Caco-2 (cell line): Measurements from ENCODE around the gene DIPK2B. TPM values are rescaled to one million over a fixed set of nuclear protein-coding genes. Genes with fewer than 3 reads are reported as not detected.

Experiments
- BruUV-seq: library from RNA; stranded (reverse); fragments of 400-500 nt; replicated peaks from 2 replicates; lab custom pipeline; 2021; lab: Mats Ljungman, UMichigan
- CTCF ChIA-PET: fragments of 300-600 bp; sonication (Branson Sonifier 250); formaldehyde crosslinking; loops from one replicate; lab custom pipeline; 2022; ENCODE audit warnings: antibody characterized with exemption; lab: Charles Lee
- POLR2A ChIA-PET: fragments of 300-600 bp; sonication (Branson Sonifier 250); formaldehyde crosslinking; loops from one replicate; lab custom pipeline; 2022; ENCODE audit warnings: antibody characterized with exemption; lab: Charles Lee
- DNase-seq, 2 experiments: peaks; one replicate each; pipeline versions ENCODE4 v3.0.0 to v3.0.0-alpha.2; 2020 to 2022
- H3K27me3 ChIP-seq: replicated peaks from 2 replicates; pipeline ENCODE4 v1.6.0; 2011; ENCODE audit warnings: low read length; ENCODE audit not compliant: control insufficient read depth, insufficient read depth
- H3K36me3 ChIP-seq: 2 replicates; pipeline ENCODE4 v1.5.1; 2011; ENCODE audit warnings: low read length; ENCODE audit not compliant: control insufficient read depth, insufficient read depth
- H3K4me1 ChIP-seq: fragments of 250-450 bp; sonication (Bioruptor Pico); 2 replicates; pipeline ENCODE4 v1.5.1; 2020; ENCODE audit warnings: mild to moderate bottlenecking
- H3K4me3 ChIP-seq: 2 replicates; pipeline ENCODE4 v1.5.1; 2011; ENCODE audit warnings: low read depth, mild to moderate bottlenecking, control low read depth, low read length
- H3K9me3 ChIP-seq: fragments of 250-450 bp; sonication (Bioruptor Pico); 2 replicates; pipeline ENCODE4 v1.5.1; 2020; ENCODE audit warnings: mild to moderate bottlenecking, moderate library complexity
- H3K27ac Mint-ChIP-seq: one replicate; pipeline ENCODE4 v1.8.0; 2022; ENCODE audit warnings: mixed read lengths; ENCODE audit not compliant: unreplicated experiment
- H3K27me3 Mint-ChIP-seq: one replicate; pipeline ENCODE4 v1.8.0; 2022; ENCODE audit warnings: mixed read lengths; ENCODE audit not compliant: insufficient read depth, unreplicated experiment
- H3K36me3 Mint-ChIP-seq: one replicate; pipeline ENCODE4 v1.8.0; 2022; ENCODE audit warnings: mild to moderate bottlenecking, mixed read lengths; ENCODE audit not compliant: insufficient read depth, unreplicated experiment
- H3K4me1 Mint-ChIP-seq: one replicate; pipeline ENCODE4 v1.8.0; 2022; ENCODE audit warnings: low read depth, mixed read lengths; ENCODE audit not compliant: unreplicated experiment
- H3K4me3 Mint-ChIP-seq: one replicate; pipeline ENCODE4 v1.8.0; 2022; ENCODE audit warnings: mild to moderate bottlenecking, moderate library complexity, mixed read lengths; ENCODE audit not compliant: unreplicated experiment
- H3K9me3 Mint-ChIP-seq: one replicate; pipeline ENCODE4 v1.8.0; 2022; ENCODE audit warnings: mixed read lengths; ENCODE audit not compliant: unreplicated experiment
- intact Hi-C: fragments of 100-400 bp; cut with micrococcal nuclease; formaldehyde crosslinking; loops from one replicate; pipeline ENCODE4 v1.10.0; 2022; ENCODE audit not compliant: unreplicated experiment
- total RNA-seq: library from RNA; stranded (reverse); gene quantifications from 2 replicates; pipeline ENCODE4 v1.2.3, GENCODE V29; 2022
- TF ChIP-seq, protein P1 (sequence below), 2 experiments: fragments of 200-600 bp in 1 of 2; IDR thresholded peaks; 1 replicate in 1 of 2; 2 replicates in 1 of 2; pipeline versions ENCODE4 v1.5.1 to v1.8.0; 2011 to 2022; ENCODE audit warnings: antibody characterized with exemption in 1 of 2, control low read depth in 1 of 2, inconsistent platforms in 1 of 2, low read depth in 1 of 2, low read length in 1 of 2, mild to moderate bottlenecking in 1 of 2, moderate library complexity in 1 of 2; ENCODE audit not compliant: insufficient read depth in 1 of 2, severe bottlenecking in 1 of 2, unreplicated experiment in 1 of 2

DIPK2B gene
- total RNA-seq, 1 experiment from 2014 or later = not detected

DNA sequence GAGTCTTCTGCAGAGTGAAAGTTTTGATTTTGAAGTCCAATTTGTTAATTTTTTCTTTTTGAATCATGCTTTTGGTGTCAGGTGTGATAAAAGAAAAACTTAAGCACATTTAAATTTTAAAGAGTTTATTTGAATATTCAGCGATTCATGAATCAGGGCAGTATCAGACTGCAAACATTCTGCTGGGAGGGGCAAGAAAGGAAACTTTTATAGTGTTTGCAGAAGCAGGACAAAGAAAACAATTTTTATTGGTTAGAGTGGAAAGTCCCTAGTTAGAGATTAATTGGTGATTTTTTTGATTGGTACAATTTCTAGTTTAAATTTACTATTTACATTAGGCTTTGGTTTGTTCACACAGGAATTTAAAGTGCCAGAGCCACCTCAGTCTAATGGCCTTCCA lies 1.5 kb upstream of the DIPK2B start:
- H3K4me1 Mint-ChIP-seq = no peaks in the 10 kb centered on the region
- POLR2A ChIA-PET = no interaction called here
- no peaks in the 10 kb centered on the region for H3K36me3 ChIP-seq
- no peaks in the 10 kb centered on the region for H3K27me3 Mint-ChIP-seq
- H3K4me3 Mint-ChIP-seq = no peak overlapping the region
- no peaks in the 10 kb centered on the region for H3K36me3 Mint-ChIP-seq
- H3K27ac Mint-ChIP-seq = no peak overlapping the region
- H3K27me3 ChIP-seq = no peaks in the 10 kb centered on the region
- no TSS peak for BruUV-seq
- no peaks in the 10 kb centered on the region for H3K9me3 ChIP-seq
- H3K4me3 ChIP-seq = no peak overlapping the region
- intact Hi-C loops = no loop called here
- no peaks in the 10 kb centered on the region for H3K4me1 ChIP-seq
- TF ChIP-seq, protein P1, sequence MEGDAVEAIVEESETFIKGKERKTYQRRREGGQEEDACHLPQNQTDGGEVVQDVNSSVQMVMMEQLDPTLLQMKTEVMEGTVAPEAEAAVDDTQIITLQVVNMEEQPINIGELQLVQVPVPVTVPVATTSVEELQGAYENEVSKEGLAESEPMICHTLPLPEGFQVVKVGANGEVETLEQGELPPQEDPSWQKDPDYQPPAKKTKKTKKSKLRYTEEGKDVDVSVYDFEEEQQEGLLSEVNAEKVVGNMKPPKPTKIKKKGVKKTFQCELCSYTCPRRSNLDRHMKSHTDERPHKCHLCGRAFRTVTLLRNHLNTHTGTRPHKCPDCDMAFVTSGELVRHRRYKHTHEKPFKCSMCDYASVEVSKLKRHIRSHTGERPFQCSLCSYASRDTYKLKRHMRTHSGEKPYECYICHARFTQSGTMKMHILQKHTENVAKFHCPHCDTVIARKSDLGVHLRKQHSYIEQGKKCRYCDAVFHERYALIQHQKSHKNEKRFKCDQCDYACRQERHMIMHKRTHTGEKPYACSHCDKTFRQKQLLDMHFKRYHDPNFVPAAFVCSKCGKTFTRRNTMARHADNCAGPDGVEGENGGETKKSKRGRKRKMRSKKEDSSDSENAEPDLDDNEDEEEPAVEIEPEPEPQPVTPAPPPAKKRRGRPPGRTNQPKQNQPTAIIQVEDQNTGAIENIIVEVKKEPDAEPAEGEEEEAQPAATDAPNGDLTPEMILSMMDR (IDR thresholded peaks at IDR 0.05; ENCODE audit: insufficient read depth in 1 of 2, low read depth in 1 of 2, low read length in 1 of 2, severe bottlenecking in 1 of 2, unreplicated experiment in 1 of 2) = no peak
- peaks cover 21% of the 10 kb centered on the region for H3K9me3 Mint-ChIP-seq
- DNase-seq = no peak
- CTCF ChIA-PET = no interaction called here

DNA sequence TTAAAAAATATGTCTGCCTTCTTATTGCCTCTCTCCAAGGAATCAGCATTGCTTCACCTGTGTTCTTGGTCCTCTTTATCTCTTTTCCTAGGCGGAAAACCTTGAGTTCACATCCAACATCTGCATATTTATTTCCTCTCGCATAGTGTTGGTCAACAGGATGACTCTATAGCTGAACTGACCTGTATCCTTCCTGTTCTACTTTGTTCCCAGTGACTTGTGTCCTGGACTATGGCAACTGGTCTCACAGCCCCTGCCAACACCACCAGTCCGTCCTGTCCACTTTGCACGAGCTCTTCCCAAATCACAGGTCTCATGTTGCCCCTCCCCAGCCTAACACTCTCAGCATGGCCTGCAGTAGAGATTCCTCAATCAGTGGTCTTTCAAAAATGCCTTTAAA lies 2.0 kb downstream of the DIPK2B start:
- CTCF ChIA-PET = no interaction called here
- no peaks in the 10 kb centered on the region for H3K4me1 Mint-ChIP-seq
- H3K4me3 Mint-ChIP-seq = no peak overlapping the region
- POLR2A ChIA-PET = no interaction called here
- no peak for DNase-seq
- Histone ChIP-seq H3K27me3 (no peaks in the 10 kb centered on the region), H3K4me3 (no peak overlapping the region), H3K9me3 (no peaks in the 10 kb centered on the region), H3K36me3 (no peaks in the 10 kb centered on the region), H3K4me1 (no peaks in the 10 kb centered on the region)
- no peaks in the 10 kb centered on the region for H3K36me3 Mint-ChIP-seq
- BruUV-seq = no TSS peak
- no peak overlapping the region for H3K27ac Mint-ChIP-seq
- TF ChIP-seq, protein P1 (IDR thresholded peaks at IDR 0.05; ENCODE audit: insufficient read depth in 1 of 2, low read depth in 1 of 2, low read length in 1 of 2, severe bottlenecking in 1 of 2, unreplicated experiment in 1 of 2) = no peak
- peaks cover 2% of the 10 kb centered on the region for H3K27me3 Mint-ChIP-seq
- no peaks in the 10 kb centered on the region for H3K9me3 Mint-ChIP-seq
- intact Hi-C loops = no loop called here

DNA sequence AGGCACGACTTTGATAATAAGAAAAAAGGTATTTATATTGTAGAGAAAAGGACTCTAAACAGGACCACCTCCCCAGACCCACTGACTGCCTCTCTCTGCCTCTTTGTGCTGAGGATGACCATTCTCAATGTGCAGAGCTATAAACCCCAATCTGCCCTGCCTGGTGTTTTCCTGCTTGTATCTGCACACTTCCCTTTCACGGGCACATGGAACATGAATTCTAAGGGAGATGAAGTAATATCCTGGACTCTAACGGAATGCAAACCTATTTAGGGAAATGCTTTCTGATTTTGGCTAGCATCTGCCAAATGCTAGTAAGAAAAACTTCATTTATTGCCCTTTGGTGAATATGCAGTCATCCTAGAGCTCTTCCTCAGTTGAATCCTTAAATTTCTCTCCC lies 2.4 kb downstream of the DIPK2B start:
- Mint-ChIP-seq H3K9me3 (no peaks in the 10 kb centered on the region), H3K4me1 (no peaks in the 10 kb centered on the region), H3K27ac (no peak overlapping the region), H3K4me3 (no peak overlapping the region), H3K36me3 (no peaks in the 10 kb centered on the region), H3K27me3 (peaks cover 2% of the 10 kb centered on the region)
- ChIA-PET CTCF (no interaction called here), POLR2A (no interaction called here)
- DNase-seq = no peak
- no peaks in the 10 kb centered on the region for H3K36me3 ChIP-seq
- no peaks in the 10 kb centered on the region for H3K9me3 ChIP-seq
- no peaks in the 10 kb centered on the region for H3K4me1 ChIP-seq
- TF ChIP-seq, protein P1 (IDR thresholded peaks at IDR 0.05; ENCODE audit: insufficient read depth in 1 of 2, low read depth in 1 of 2, low read length in 1 of 2, severe bottlenecking in 1 of 2, unreplicated experiment in 1 of 2) = no peak
- intact Hi-C loops = no loop called here
- no peaks in the 10 kb centered on the region for H3K27me3 ChIP-seq
- no TSS peak for BruUV-seq
- H3K4me3 ChIP-seq = no peak overlapping the region
